HEK293T (cell line): ENCODE results near the gene DHDH.

Experiments used
- CTCF ChIA-PET: fragments of 350-600 bp; formaldehyde crosslinking; extraction: SDS; loops from one replicate; lab custom pipeline; 2021; ENCODE audit warnings: antibody characterized with exemption, inconsistent platforms; lab: Yijun Ruan, JAX
- POLR2A ChIA-PET: fragments of 350-600 bp; formaldehyde crosslinking; extraction: SDS; loops from one replicate; lab custom pipeline; 2020; ENCODE audit warnings: antibody characterized with exemption, inconsistent platforms; lab: Yijun Ruan, JAX
- DNase-seq: peaks from one replicate; pipeline ENCODE4 v3.0.0; 2012; ENCODE audit warnings: mixed read lengths; ENCODE audit errors: extremely low spot score
- ARNT ChIP-seq: fragments of 450-650 bp; IDR thresholded peaks from 2 replicates; pipeline ENCODE4 v1.6.1; 2017; ENCODE audit warnings: mild to moderate bottlenecking
- BHLHE40 ChIP-seq: fragments of 450-650 bp; IDR thresholded peaks from 2 replicates; pipeline ENCODE4 v1.6.1; 2016; ENCODE audit warnings: mild to moderate bottlenecking, moderate library complexity, borderline replicate concordance
- CTBP1 ChIP-seq: fragments of 450-650 bp; IDR thresholded peaks from 2 replicates; pipeline ENCODE4 v1.6.1; 2016; ENCODE audit warnings: borderline replicate concordance
- ELF4 ChIP-seq: fragments of 450-650 bp; IDR thresholded peaks from 2 replicates; pipeline ENCODE4 v1.6.1; 2017; ENCODE audit warnings: antibody characterized with exemption
- FOXA1 ChIP-seq: fragments of 450-650 bp; IDR thresholded peaks from 2 replicates; pipeline ENCODE4 v1.6.1; 2016; ENCODE audit warnings: mild to moderate bottlenecking
- FOXK2 ChIP-seq: fragments of 450-650 bp; IDR thresholded peaks from 2 replicates; pipeline ENCODE4 v1.6.1; 2016; ENCODE audit warnings: mild to moderate bottlenecking
- FOXM1 ChIP-seq: fragments of 450-650 bp; IDR thresholded peaks from 2 replicates; pipeline ENCODE4 v1.6.1; 2017; ENCODE audit warnings: mild to moderate bottlenecking, borderline replicate concordance
- HDGF ChIP-seq: fragments of 450-650 bp; IDR thresholded peaks from 2 replicates; pipeline ENCODE4 v1.6.1; 2017; ENCODE audit warnings: antibody characterized with exemption, borderline replicate concordance
- L3MBTL2 ChIP-seq: fragments of 450-650 bp; conservative IDR thresholded peaks from 2 replicates; pipeline ENCODE4 v1.6.1; 2016; ENCODE audit warnings: mild to moderate bottlenecking
- LEF1 ChIP-seq: fragments of 450-650 bp; IDR thresholded peaks from 2 replicates; pipeline ENCODE4 v1.6.1; 2017; ENCODE audit warnings: mild to moderate bottlenecking, borderline replicate concordance
- NFRKB ChIP-seq: fragments of 450-650 bp; IDR thresholded peaks from 2 replicates; pipeline ENCODE4 v1.6.1; 2016; ENCODE audit warnings: mild to moderate bottlenecking, moderate library complexity
- SP1 ChIP-seq: fragments of 450-650 bp; IDR thresholded peaks from 2 replicates; pipeline ENCODE4 v1.6.1; 2017
- SUZ12 ChIP-seq: fragments of 450-650 bp; IDR thresholded peaks from 2 replicates; pipeline ENCODE4 v1.6.1; 2016; ENCODE audit warnings: mild to moderate bottlenecking
- TARDBP ChIP-seq: fragments of 450-650 bp; IDR thresholded peaks from 2 replicates; pipeline ENCODE4 v1.6.1; 2016
- ZNF384 ChIP-seq: fragments of 450-650 bp; IDR thresholded peaks from 2 replicates; pipeline ENCODE4 v1.6.1; 2016
- TF ChIP-seq, protein P1 (sequence below): fragments of 450-650 bp; IDR thresholded peaks from 2 replicates; pipeline ENCODE4 v1.6.1; 2016

The DHDH gene

DNA sequence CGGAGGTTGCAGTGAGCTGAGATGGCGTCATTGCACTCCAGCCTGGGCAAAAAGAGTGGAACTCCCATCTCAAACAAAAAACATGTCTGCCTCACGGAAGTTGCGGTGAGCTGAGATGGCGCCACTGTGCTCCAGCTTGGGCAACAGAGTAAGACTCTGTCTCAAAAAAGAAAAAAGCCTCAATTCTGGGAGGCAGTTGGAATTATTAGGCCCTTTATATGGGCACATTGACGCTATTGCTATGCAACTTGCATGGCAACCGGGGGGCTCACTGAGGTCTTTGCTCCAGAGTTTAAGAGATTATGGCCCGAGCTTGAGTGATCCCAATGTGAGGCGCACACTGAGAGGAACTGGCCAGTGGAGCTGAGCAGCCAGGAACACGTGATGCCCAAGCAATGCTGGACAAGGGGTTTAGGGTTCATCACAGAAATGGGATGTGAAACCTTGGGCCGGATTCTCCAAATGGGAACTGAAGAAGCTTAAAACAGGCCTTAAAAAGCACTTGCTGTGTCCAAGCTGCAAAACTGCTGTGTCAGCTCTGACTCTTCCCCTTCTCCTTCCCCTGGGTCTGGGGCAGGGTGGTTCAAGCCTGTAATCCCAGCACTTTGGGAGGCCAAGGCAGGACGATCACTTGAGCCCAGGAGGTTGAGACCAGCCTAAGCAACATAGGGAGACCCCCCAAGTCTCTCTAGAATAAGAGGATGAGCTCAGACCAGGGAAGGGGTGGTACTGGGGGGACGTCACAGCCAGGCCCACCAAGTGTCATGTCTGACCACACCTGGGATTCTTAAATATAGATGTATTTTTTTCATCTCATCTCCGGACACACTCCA lies 34.1 kb downstream of the DHDH start:
- POLR2A ChIA-PET, result interaction anchor here (0.7 to 1.8 kb wide), 4 partner anchors 14 to 96 kb away, joined by 3 to 7 read pairs (median 4); partner anchors contain the start of genes BAX, GYS1, PPP1R15A and RUVBL2
- no peak for TF ChIP-seq ELF4
- no peak for TF ChIP-seq LEF1
- no peak for TF ChIP-seq L3MBTL2
- no peak for TF ChIP-seq HDGF
- TF ChIP-seq ARNT, result no peak
- no peak for TF ChIP-seq BHLHE40
- TF ChIP-seq FOXK2, result no peak
- no peak for TF ChIP-seq NFRKB
- TF ChIP-seq CTBP1, result no peak
- TF ChIP-seq FOXA1, result no peak
- TF ChIP-seq ZNF384, result no peak
- TF ChIP-seq SP1, result no peak
- no peak for DNase-seq
- CTCF ChIA-PET, result no interaction called here

DNA sequence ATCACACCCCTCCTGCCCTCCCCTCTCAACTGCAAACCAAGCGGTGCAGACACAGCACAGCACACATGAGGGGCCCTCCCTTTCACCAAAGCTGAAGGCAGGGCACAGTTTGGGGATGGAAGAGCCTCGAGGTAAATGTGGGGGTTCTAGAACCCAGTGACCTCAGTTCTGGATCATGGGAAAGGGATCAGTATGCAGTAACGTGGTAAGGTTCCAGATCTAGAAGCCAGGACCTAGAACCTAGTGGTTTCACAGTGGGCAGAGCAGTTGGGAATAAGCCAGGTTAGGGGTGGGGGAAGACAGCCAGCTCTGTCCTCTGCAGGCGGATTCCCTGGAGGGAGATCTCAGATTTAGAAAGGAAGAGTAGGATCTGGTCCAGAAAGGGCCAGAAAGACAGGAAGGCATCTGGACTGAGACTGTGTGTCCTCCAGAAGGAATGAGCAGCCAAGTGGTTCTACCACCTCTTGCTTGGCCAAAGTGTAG lies 34.7 kb downstream of the DHDH start:
- ChIA-PET POLR2A (interaction anchor here (1.2 to 1.8 kb wide), 3 partner anchors 14 to 96 kb away, joined by 4 to 7 read pairs (median 5); partner anchors contain the start of genes BAX, GYS1, PPP1R15A and RUVBL2), CTCF (no interaction called here)
- TF ChIP-seq ZNF384 (no peak), FOXM1 (no peak), HDGF (no peak), FOXK2 (no peak)
- no peak for DNase-seq

DNA sequence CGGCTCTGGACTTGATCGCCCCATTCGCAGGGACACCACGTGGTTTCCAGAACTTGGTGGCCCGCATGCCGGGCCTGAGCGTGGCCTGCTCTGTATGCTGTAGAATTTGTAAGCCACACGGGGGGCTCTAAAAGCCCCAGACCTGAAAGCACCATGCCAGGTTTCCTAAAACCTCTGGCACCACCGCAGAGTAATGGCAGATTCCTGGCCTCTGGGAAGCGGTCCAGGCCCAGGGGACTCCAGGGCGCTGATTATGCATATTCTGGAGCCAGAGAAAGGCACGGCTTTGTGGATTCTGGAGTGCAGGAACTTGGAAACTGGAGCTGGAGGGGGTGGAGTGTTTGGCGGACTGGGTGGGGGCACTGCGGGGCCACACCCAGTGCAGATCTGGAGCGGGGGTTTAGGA lies 35.3 kb downstream of the DHDH start:
- TF ChIP-seq NFRKB (no peak), FOXM1 (no peak), LEF1 (no peak), L3MBTL2 (no peak), SUZ12 (no peak), FOXA1 (no peak), TARDBP (no peak), CTBP1 (no peak), FOXK2 (no peak), ELF4 (no peak)
- TF ChIP-seq, protein P1, sequence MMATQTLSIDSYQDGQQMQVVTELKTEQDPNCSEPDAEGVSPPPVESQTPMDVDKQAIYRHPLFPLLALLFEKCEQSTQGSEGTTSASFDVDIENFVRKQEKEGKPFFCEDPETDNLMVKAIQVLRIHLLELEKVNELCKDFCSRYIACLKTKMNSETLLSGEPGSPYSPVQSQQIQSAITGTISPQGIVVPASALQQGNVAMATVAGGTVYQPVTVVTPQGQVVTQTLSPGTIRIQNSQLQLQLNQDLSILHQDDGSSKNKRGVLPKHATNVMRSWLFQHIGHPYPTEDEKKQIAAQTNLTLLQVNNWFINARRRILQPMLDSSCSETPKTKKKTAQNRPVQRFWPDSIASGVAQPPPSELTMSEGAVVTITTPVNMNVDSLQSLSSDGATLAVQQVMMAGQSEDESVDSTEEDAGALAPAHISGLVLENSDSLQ, result no peak
- CTCF ChIA-PET, result no interaction called here
- DNase-seq, result no peak
- POLR2A ChIA-PET, result interaction anchor here (1.4 to 1.5 kb wide), 2 partner anchors 35 to 97 kb away, joined by 4 to 5 read pairs; partner anchors contain the start of genes DHDH and PPP1R15A

DNA sequence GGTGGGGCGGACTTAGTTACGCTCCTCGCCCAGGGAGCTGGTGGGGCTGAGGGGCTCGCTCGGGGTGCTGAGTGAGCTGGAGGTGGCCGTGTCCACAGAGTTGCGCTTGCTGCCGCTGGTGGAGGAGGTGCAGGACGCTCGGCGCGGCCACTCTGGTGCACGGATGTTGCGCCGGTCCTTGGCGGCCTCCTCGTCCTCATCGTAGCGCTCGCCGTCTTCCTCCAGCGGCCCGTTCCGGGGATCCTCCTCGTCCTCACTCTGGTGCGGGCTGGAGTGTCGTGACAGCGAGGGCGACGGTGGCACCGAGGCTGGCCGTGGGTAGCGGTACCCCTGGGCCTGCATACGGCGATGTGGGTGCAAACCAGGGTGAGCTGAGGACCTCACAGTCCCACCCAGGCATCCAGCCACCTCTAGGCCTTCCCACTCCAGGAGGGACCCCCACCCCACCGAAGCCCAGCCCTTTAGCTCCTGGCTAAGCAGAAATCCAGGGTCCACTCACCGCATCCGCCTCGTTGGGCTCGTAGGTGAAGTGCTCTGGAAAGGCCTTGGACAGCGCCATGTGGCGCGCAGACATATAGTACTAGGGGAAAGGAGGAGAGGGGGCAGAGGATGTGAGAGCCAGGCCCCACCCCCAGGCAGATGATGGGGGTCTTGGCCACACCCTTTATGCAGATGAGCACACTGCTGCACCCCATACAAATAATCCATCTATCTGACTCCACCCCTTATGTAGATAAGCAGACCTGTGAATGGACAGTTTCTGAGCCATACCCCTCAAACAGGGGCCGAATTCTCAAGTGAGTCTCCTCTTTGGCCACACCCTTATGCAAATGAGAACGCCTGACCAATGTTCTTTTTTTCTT lies 36.0 kb downstream of the DHDH start:
- ChIA-PET CTCF (interaction anchor here (1.2 to 2.1 kb wide), 5 partner anchors 8 to 174 kb away, joined by 3 to 10 read pairs (median 7); partner anchors contain the start of genes GYS1 and RUVBL2), POLR2A (interaction anchor here (0.7 to 1.8 kb wide), 3 partner anchors 15 to 97 kb away, joined by 3 to 13 read pairs (median 4); partner anchors contain the start of genes DHDH and PPP1R15A)
- TF ChIP-seq HDGF (no peak), FOXM1 (no peak), CTBP1 (no peak), NFRKB (no peak), ARNT (no peak), TARDBP (no peak), SP1 (no peak), ELF4 (no peak), L3MBTL2 (no peak), BHLHE40 (no peak), ZNF384 (no peak), FOXA1 (no peak), LEF1 (no peak)
- TF ChIP-seq, protein P1, result no peak
- no peak for DNase-seq

DNA sequence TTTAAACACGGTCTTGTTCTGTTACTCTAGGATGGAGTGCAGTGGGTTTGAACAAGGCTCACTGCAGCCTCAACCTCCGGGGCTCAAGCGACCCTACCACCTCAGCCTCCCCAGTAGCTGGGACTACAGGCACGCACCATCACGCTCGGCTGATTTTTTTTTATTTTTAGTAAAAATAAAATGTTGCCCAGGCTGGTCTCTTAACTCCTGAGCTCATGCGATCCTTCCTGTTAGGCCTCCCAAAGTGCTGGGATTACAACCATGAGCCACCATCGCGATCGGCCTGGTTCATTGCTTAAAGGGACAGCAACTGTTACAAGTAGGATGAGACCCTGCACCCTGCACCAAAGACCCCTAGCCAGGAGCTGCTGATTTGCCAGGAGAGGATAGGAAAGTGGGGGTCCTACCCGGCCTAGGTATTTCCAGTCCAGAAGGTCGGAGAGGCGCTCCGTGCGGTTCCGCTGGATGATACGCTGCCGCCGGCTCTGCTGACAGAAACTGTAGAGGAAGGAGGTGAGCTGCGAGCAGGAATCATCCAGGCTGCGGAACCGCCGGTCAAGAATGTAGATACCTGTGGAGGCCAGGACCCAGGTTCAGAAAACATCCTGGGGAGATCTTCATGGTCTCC lies 36.8 kb downstream of the DHDH start:
- TF ChIP-seq LEF1, result no peak
- no peak for TF ChIP-seq CTBP1
- no peak for TF ChIP-seq L3MBTL2
- no peak for TF ChIP-seq FOXA1
- no peak for TF ChIP-seq BHLHE40
- no peak for TF ChIP-seq HDGF
- POLR2A ChIA-PET, result interaction anchor here (0.7 to 1.8 kb wide), 6 partner anchors 15 to 175 kb away, joined by 3 to 13 read pairs (median 4); partner anchors contain the start of genes BAX, DHDH, GYS1 and PPP1R15A
- DNase-seq, result no peak
- CTCF ChIA-PET, result interaction anchor here (0.6 to 2.1 kb wide), 16 partner anchors 9 to 259 kb away, joined by 3 to 10 read pairs (median 4); partner anchors contain the start of genes BAX, BCAT2, GYS1 and NUCB1
